ENCODE measurements around the gene CORIN.

- TF ChIP-seq, protein P1, sequence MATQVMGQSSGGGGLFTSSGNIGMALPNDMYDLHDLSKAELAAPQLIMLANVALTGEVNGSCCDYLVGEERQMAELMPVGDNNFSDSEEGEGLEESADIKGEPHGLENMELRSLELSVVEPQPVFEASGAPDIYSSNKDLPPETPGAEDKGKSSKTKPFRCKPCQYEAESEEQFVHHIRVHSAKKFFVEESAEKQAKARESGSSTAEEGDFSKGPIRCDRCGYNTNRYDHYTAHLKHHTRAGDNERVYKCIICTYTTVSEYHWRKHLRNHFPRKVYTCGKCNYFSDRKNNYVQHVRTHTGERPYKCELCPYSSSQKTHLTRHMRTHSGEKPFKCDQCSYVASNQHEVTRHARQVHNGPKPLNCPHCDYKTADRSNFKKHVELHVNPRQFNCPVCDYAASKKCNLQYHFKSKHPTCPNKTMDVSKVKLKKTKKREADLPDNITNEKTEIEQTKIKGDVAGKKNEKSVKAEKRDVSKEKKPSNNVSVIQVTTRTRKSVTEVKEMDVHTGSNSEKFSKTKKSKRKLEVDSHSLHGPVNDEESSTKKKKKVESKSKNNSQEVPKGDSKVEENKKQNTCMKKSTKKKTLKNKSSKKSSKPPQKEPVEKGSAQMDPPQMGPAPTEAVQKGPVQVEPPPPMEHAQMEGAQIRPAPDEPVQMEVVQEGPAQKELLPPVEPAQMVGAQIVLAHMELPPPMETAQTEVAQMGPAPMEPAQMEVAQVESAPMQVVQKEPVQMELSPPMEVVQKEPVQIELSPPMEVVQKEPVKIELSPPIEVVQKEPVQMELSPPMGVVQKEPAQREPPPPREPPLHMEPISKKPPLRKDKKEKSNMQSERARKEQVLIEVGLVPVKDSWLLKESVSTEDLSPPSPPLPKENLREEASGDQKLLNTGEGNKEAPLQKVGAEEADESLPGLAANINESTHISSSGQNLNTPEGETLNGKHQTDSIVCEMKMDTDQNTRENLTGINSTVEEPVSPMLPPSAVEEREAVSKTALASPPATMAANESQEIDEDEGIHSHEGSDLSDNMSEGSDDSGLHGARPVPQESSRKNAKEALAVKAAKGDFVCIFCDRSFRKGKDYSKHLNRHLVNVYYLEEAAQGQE (IDR thresholded peaks at IDR 0.05; ENCODE audit: unreplicated experiment) = no peak
- TF ChIP-seq ETS1 (IDR thresholded peaks at IDR 0.05) = no peak
- no peak for TF ChIP-seq EZH2 (IDR thresholded peaks at IDR 0.05; ENCODE audit: low read depth, unreplicated experiment)
- no peak for TF ChIP-seq POLR2AphosphoS5 (IDR thresholded peaks at IDR 0.05; ENCODE audit: low read depth)
Observed at GRCh38 chr4:47615385-47615784, 222.5 kb downstream of the CORIN start.

All from GM23338 (cell line).